ENCODE measurements around the gene NOXA1. TPM values are rescaled to one million over a fixed set of nuclear protein-coding genes. Genes with fewer than 3 reads are reported as not detected.
"Not testable (repeated sequence)": the region's sequence is repeated elsewhere in the genome, so short reads cannot be mapped to it uniquely, and the experiment has no call there.

The NOXA1 gene
- total RNA-seq, 1 donor from 2014 or later, result 0.50 TPM

DNA sequence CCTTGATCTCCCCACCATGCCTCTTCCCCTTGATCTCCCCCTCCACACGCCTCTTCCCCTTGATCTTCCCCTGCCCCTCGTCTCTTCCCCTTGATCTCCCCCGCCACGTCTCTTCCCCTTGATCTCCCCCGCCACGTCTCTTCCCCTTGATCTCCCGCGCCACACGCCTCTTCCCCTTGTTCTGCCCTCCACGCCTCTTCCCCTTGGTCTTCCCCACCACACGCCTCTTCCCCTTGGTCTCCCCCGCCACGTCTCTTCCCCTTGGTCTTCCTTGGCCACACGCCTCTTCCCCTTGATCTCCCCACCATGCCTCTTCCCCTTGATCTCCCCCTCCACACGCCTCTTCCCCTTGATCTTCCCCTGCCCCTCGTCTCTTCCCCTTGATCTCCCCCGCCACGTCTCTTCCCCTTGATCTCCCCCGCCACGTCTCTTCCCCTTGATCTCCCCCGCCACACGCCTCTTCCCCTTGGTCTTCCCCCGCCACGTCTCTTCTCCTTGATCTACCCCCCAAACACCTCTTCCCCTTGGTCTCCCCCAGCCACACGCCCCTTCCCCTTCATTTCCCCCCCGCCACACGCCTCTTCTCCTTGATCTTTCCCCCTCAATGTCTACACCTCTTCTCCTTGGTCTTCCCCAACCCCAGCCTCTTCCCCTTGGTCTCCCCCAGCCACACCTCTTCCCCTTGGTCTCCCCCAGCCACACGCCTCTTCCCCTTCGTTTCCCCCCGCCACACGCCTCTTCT is 28.2 kb downstream of the NOXA1 start:
- H3K4me3 Mint-ChIP-seq (ENCODE audit: unreplicated experiment); H3K27me3 Mint-ChIP-seq (ENCODE audit: low read depth, unreplicated experiment); H3K4me1 Mint-ChIP-seq (ENCODE audit: low read depth, unreplicated experiment); H3K4me3 ChIP-seq (ENCODE audit: insufficient read depth, low read depth, low read length); H3K79me2 ChIP-seq (ENCODE audit: insufficient read depth, low read length); H3K9me3 ChIP-seq (ENCODE audit: insufficient read depth, low read depth, low read length); H3K27me3 ChIP-seq (ENCODE audit: insufficient read depth, low read length); H3K4me2 ChIP-seq (ENCODE audit: low read length); H3K36me3 Mint-ChIP-seq (ENCODE audit: low read depth, unreplicated experiment); H3K27ac ChIP-seq (ENCODE audit: low read depth, low read length); H2AFZ ChIP-seq (ENCODE audit: low read depth, low read length); H3K9me3 Mint-ChIP-seq (ENCODE audit: unreplicated experiment); H3K36me3 ChIP-seq (ENCODE audit: insufficient read depth, low read length); FAIRE-seq; H3K9ac ChIP-seq (ENCODE audit: low read length); DNase-seq (ENCODE audit: low read depth); H3K27ac Mint-ChIP-seq (ENCODE audit: unreplicated experiment): not testable (repeated sequence)
- Histone ChIP-seq H3K4me1 (ENCODE audit: insufficient read depth, low read length) (peaks cover 23% of the 10 kb centered on the region), H4K20me1 (ENCODE audit: insufficient read depth, low read length) (peaks cover 33% of the 10 kb centered on the region)

DNA sequence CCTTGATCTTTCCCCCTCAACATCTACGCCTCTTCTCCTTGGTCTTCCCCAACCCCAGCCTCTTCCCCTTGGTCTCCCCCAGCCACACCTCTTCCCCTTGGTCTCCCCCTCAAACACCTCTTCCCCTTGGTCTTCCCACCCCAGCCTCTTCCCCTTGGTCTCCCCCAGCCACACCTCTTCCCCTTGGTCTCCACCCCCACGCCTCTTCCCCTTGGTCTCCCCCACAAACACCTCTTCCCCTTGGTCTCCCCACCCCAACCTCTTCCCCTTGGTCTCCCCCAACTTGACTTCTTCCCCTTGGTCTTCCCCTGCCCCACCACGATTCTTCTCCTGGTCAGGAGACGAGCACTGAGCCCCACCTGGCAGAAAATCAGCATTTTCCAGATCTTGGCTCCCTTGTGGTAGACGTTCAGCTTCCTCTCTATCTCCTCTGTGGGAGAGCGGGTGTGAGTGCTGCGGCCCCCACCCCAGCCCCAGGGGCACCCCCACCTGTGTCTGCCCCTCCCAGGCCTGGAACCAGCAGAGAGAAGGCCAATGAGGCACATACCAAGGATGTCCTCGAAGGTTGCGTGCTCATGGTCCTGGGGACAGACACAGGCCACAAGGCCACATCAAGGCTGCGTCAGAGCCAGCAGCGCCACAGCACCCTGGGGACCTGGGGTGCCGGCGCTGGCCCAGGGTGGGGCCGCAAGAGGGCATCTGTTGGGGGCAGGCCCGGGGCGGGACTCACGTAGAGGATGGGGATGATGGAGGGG is 29.0 kb downstream of the NOXA1 start:
- TF ChIP-seq, protein P1, sequence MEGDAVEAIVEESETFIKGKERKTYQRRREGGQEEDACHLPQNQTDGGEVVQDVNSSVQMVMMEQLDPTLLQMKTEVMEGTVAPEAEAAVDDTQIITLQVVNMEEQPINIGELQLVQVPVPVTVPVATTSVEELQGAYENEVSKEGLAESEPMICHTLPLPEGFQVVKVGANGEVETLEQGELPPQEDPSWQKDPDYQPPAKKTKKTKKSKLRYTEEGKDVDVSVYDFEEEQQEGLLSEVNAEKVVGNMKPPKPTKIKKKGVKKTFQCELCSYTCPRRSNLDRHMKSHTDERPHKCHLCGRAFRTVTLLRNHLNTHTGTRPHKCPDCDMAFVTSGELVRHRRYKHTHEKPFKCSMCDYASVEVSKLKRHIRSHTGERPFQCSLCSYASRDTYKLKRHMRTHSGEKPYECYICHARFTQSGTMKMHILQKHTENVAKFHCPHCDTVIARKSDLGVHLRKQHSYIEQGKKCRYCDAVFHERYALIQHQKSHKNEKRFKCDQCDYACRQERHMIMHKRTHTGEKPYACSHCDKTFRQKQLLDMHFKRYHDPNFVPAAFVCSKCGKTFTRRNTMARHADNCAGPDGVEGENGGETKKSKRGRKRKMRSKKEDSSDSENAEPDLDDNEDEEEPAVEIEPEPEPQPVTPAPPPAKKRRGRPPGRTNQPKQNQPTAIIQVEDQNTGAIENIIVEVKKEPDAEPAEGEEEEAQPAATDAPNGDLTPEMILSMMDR (IDR thresholded peaks at IDR 0.05; ENCODE audit: insufficient read depth, low read depth, low read length), result no peak
- no peak for TF ChIP-seq EZH2 (IDR thresholded peaks at IDR 0.05; ENCODE audit: insufficient read depth, low read length)
- H3K4me1 Mint-ChIP-seq (ENCODE audit: low read depth, unreplicated experiment), result peaks cover 10% of the 10 kb centered on the region
- no peak overlapping the region for H2AFZ ChIP-seq (ENCODE audit: low read depth, low read length)
- H3K4me2 ChIP-seq (ENCODE audit: low read length), result no peak overlapping the region
- H3K27ac Mint-ChIP-seq (ENCODE audit: unreplicated experiment), result no peak overlapping the region
- peaks cover 3% of the 10 kb centered on the region for H3K36me3 Mint-ChIP-seq (ENCODE audit: low read depth, unreplicated experiment)
- no peaks in the 10 kb centered on the region for H3K79me2 ChIP-seq (ENCODE audit: insufficient read depth, low read length)
- H3K27ac ChIP-seq (ENCODE audit: low read depth, low read length), result no peak overlapping the region
- peaks cover 40% of the 10 kb centered on the region for H4K20me1 ChIP-seq (ENCODE audit: insufficient read depth, low read length)
- no peak overlapping the region for H3K9ac ChIP-seq (ENCODE audit: low read length)
- peaks cover 3% of the 10 kb centered on the region for H3K36me3 ChIP-seq (ENCODE audit: insufficient read depth, low read length)
- H3K4me1 ChIP-seq (ENCODE audit: insufficient read depth, low read length), result peaks cover 30% of the 10 kb centered on the region
- no peaks in the 10 kb centered on the region for H3K27me3 ChIP-seq (ENCODE audit: insufficient read depth, low read length)
- DNase-seq (ENCODE audit: low read depth) (no peak), FAIRE-seq (no peak)
- H3K9me3 Mint-ChIP-seq (ENCODE audit: unreplicated experiment), result no peaks in the 10 kb centered on the region
- no peaks in the 10 kb centered on the region for H3K27me3 Mint-ChIP-seq (ENCODE audit: low read depth, unreplicated experiment)
- no peaks in the 10 kb centered on the region for H3K9me3 ChIP-seq (ENCODE audit: insufficient read depth, low read depth, low read length)
- no peak overlapping the region for H3K4me3 ChIP-seq (ENCODE audit: insufficient read depth, low read depth, low read length)
- H3K4me3 Mint-ChIP-seq (ENCODE audit: unreplicated experiment), result no peak overlapping the region

DNA sequence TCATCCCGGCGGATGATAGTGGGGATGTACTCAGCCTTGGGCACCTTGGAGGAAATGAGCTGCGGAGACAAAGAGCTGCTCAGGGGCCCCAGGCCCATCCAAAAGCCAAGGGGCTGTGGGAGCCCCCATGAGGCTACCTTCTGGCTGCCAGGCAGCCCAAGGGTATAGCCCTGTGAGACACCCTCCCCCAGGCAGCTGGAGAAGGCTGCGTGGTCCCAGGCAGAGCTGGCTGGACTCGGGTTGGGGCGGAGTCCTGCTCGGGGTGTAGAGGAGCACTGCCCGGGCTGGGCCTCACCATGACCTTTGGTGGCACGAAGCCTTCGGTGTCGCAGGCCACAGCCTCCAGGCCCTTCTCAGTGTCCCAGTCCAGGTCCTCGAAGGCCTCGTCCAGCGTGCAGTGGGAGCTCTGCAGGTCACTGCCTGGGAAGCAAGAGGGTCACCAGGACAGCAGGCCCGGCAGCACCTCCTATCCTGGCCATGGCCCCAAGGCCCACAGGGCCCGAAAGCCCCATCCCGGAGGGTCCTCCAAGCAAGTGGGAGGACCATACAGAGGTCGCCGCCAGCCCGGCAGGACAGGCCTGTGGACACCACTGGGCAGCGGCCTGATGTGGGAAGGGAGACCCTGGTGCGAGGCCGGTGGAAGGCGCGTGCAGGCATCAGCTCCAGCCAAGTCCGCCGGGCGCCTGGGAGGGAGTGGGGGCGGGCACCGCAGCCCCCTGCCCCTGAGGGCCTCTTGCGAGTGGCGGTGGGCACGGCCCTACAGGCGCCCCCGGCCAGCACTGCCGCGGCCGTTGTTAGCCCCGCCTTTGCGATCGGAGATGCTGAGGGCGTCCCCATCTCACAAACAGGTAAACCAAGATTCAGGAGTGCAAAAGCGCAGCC is 29.8 kb downstream of the NOXA1 start:
- no peak for FAIRE-seq
- no peak overlapping the region for H3K27ac Mint-ChIP-seq (ENCODE audit: unreplicated experiment)
- no peaks in the 10 kb centered on the region for H3K79me2 ChIP-seq (ENCODE audit: insufficient read depth, low read length)
- H3K4me3 Mint-ChIP-seq (ENCODE audit: unreplicated experiment), result no peak overlapping the region
- H3K4me1 ChIP-seq (ENCODE audit: insufficient read depth, low read length), result peaks cover 38% of the 10 kb centered on the region
- H3K9ac ChIP-seq (ENCODE audit: low read length), result no peak overlapping the region
- TF ChIP-seq, protein P1 (IDR thresholded peaks at IDR 0.05; ENCODE audit: insufficient read depth, low read depth, low read length), result no peak
- no peak for TF ChIP-seq EZH2 (IDR thresholded peaks at IDR 0.05; ENCODE audit: insufficient read depth, low read length)
- no peak overlapping the region for H3K27ac ChIP-seq (ENCODE audit: low read depth, low read length)
- H3K4me2 ChIP-seq (ENCODE audit: low read length), result peak overlapping the region; percentile 73
- H3K4me3 ChIP-seq (ENCODE audit: insufficient read depth, low read depth, low read length), result no peak overlapping the region
- H3K4me1 Mint-ChIP-seq (ENCODE audit: low read depth, unreplicated experiment), result peaks cover 10% of the 10 kb centered on the region
- H3K9me3 Mint-ChIP-seq (ENCODE audit: unreplicated experiment), result no peaks in the 10 kb centered on the region
- H2AFZ ChIP-seq (ENCODE audit: low read depth, low read length), result no peak overlapping the region
- peaks cover 3% of the 10 kb centered on the region for H3K36me3 Mint-ChIP-seq (ENCODE audit: low read depth, unreplicated experiment)
- DNase-seq (ENCODE audit: low read depth), result no peak
- H3K27me3 Mint-ChIP-seq (ENCODE audit: low read depth, unreplicated experiment), result no peaks in the 10 kb centered on the region
- no peaks in the 10 kb centered on the region for H3K27me3 ChIP-seq (ENCODE audit: insufficient read depth, low read length)
- H4K20me1 ChIP-seq (ENCODE audit: insufficient read depth, low read length), result peaks cover 48% of the 10 kb centered on the region
- H3K36me3 ChIP-seq (ENCODE audit: insufficient read depth, low read length), result peaks cover 3% of the 10 kb centered on the region
- no peaks in the 10 kb centered on the region for H3K9me3 ChIP-seq (ENCODE audit: insufficient read depth, low read depth, low read length)
